A673 (cell line): Measurements from ENCODE around the gene MRPL28. TPM values are rescaled to one million over a fixed set of nuclear protein-coding genes. Genes with fewer than 3 reads are reported as not detected.
A peak's percentile ranks its signal among the peaks of the same experiment; 100 is the strongest.
"Not testable (repeated sequence)": the region's sequence is repeated elsewhere in the genome, so short reads cannot be mapped to it uniquely, and the experiment has no call there.

Experiments
- Bru-seq: library from RNA; stranded (reverse); fragments of 400-500 nt; gene quantifications from one replicate; lab custom pipeline; 2021; lab: Mats Ljungman, UMichigan
- BruChase-seq, 2 experiments: library from RNA; stranded (reverse); fragments of 400-500 nt; gene quantifications; one replicate each; lab custom pipeline; 2021; lab: Mats Ljungman, UMichigan
- BruUV-seq: library from RNA; stranded (reverse); fragments of 400-500 nt; replicated peaks from 2 replicates; lab custom pipeline; 2021; lab: Mats Ljungman, UMichigan
- CTCF ChIA-PET: fragments of 300-600 bp; sonication (Branson Sonifier 250); formaldehyde crosslinking; loops from one replicate; lab custom pipeline; 2022; ENCODE audit warnings: antibody characterized with exemption; lab: Charles Lee
- POLR2A ChIA-PET: fragments of 300-600 bp; sonication (Branson Sonifier 250); formaldehyde crosslinking; loops from one replicate; lab custom pipeline; 2022; ENCODE audit warnings: antibody characterized with exemption; ENCODE audit not compliant: low non-redundant PET; lab: Charles Lee
- DNase-seq: peaks from one replicate; pipeline ENCODE4 v3.0.0-alpha.2; 2015; ENCODE audit warnings: low spot score
- H3K27ac ChIP-seq: fragments of 200-600 bp; sonication (generic); 2 replicates; pipeline ENCODE4 v1.5.1; 2016; ENCODE audit warnings: mixed run types, low read depth, mild to moderate bottlenecking, mixed read lengths, antibody characterized with exemption, low read length; ENCODE audit not compliant: poor library complexity, severe bottlenecking
- H3K27me3 ChIP-seq: fragments of 200-600 bp; sonication (generic); replicated peaks from 2 replicates; pipeline ENCODE4 v1.6.1; 2017; ENCODE audit warnings: mixed run types, low read depth, mild to moderate bottlenecking, mixed read lengths, antibody characterized with exemption, low read length; ENCODE audit not compliant: insufficient read depth, poor library complexity
- H3K36me3 ChIP-seq: fragments of 200-600 bp; sonication (generic); 2 replicates; pipeline ENCODE4 v1.6.1; 2016; ENCODE audit warnings: mixed run types, mild to moderate bottlenecking, mixed read lengths, antibody characterized with exemption, low read length; ENCODE audit not compliant: insufficient read depth, poor library complexity, severe bottlenecking
- H3K4me1 ChIP-seq: fragments of 200-600 bp; sonication (generic); 2 replicates; pipeline ENCODE4 v1.6.1; 2017; ENCODE audit warnings: mixed run types, mild to moderate bottlenecking, mixed read lengths, antibody characterized with exemption, low read length; ENCODE audit not compliant: insufficient read depth, poor library complexity, severe bottlenecking
- H3K4me3 ChIP-seq: fragments of 200-600 bp; sonication (generic); 2 replicates; pipeline ENCODE4 v1.5.1; 2016; ENCODE audit warnings: low read depth, mixed run types, mild to moderate bottlenecking, mixed read lengths, low read length; ENCODE audit not compliant: poor library complexity, severe bottlenecking
- H3K9me3 ChIP-seq: fragments of 200-600 bp; sonication (generic); 2 replicates; pipeline ENCODE4 v1.6.1; 2016; ENCODE audit warnings: mixed run types, low read depth, mild to moderate bottlenecking, mixed read lengths, antibody characterized with exemption, low read length; ENCODE audit not compliant: poor library complexity, severe bottlenecking
- CTCF ChIP-seq: fragments of 300-800, 200-600 bp; sonication (generic); conservative IDR thresholded peaks from 2 replicates; pipeline ENCODE4 v1.5.1; 2017; ENCODE audit warnings: low read depth, mild to moderate bottlenecking, antibody characterized with exemption, low read length, moderate library complexity, mixed read lengths
- EZH2 ChIP-seq: fragments of 200-600 bp; sonication (generic); IDR thresholded peaks from 2 replicates; pipeline ENCODE4 v1.6.1; 2017; ENCODE audit warnings: borderline replicate concordance, low read depth, mild to moderate bottlenecking, mixed read lengths, antibody characterized with exemption, low read length; ENCODE audit not compliant: poor library complexity, severe bottlenecking
- intact Hi-C: fragments of 100-400 bp; cut with micrococcal nuclease; formaldehyde crosslinking; loops from one replicate; pipeline ENCODE4 v1.10.0; 2022; ENCODE audit not compliant: unreplicated experiment
- long read RNA-seq: library from polyadenylated mRNA; stranded (forward); transcript quantifications from one replicate; pipeline ENCODE4 v2.0.0, GENCODE V29; 2022
- total RNA-seq: library from RNA; stranded (reverse); gene quantifications from 2 replicates; pipeline ENCODE4 v1.2.3, GENCODE V29; 2021

MRPL28 gene
- total RNA-seq = 150 and 157 TPM in 2 replicates
- percentile 63 among the genes with signal in this experiment for Bru-seq, nascent RNA
- percentile 65 among the genes with signal in this experiment for BruChase-seq, experiment 1, labeled RNA remaining after a 2-hour chase
- percentile 81 among the genes with signal in this experiment for BruChase-seq, experiment 2, labeled RNA remaining after a 6-hour chase
- long read RNA-seq, transcript MRPL28-202 (6 exons, 865 nt) = minor isoform, 17 of 346 reads
- long read RNA-seq, transcript MRPL28-201 (6 exons, 1,098 nt) = major isoform, 203 of 346 reads
- long read RNA-seq, transcript MRPL28-210 (5 exons, 1,512 nt) = minor isoform, 5 of 346 reads
- long read RNA-seq, partial matches to known transcripts = 103 of 346 reads
- long read RNA-seq, other reads (novel, unspliced or antisense) = 18 of 346 reads

DNA sequence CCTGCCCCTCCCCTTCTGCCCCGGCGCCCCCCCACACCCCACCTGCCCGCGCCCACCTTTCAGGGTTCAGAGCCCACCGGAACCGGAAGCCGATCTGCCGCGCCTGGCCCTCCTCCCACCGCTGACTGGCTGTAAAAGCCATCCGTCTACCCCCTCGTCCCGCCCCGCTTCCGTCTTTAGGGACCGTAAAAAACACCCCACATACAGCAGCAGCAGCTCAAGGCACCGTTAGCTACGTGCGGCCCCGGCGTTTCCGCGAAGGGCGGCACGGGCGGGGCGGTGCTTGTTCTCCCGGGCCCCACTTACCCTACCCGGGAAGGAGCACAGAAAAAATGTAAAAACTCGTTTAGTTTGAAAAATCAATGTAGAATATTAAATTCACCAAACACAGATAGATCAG lies at the start of gene MRPL28:
TSS of gene MRPL28 (minus strand) at position 96 of the 400 bp plus-strand sequence. CDS start 320 bp downstream, outside the sequence.
- intact Hi-C loops = no loop called here
- H3K36me3 ChIP-seq = peaks cover 20% of the 10 kb centered on the region
- CTCF ChIA-PET = interaction anchor here (1.0 kb wide), 1 partner anchor 17 kb away, joined by 5 read pairs; no protein-coding TSS in a partner anchor
- no TSS peak for BruUV-seq
- H3K9me3 ChIP-seq = no peaks in the 10 kb centered on the region
- POLR2A ChIA-PET = no interaction called here
- DNase-seq = peak; percentile 97
- peak within 1 kb of the TSS; percentile 50 for H3K27ac ChIP-seq
- H3K27me3 ChIP-seq = no peaks in the 10 kb centered on the region
- TF ChIP-seq CTCF (no peak), EZH2 (no peak)
- H3K4me3 ChIP-seq = peak within 1 kb of the TSS; percentile 49
- H3K4me1 ChIP-seq = no peaks in the 10 kb centered on the region

DNA sequence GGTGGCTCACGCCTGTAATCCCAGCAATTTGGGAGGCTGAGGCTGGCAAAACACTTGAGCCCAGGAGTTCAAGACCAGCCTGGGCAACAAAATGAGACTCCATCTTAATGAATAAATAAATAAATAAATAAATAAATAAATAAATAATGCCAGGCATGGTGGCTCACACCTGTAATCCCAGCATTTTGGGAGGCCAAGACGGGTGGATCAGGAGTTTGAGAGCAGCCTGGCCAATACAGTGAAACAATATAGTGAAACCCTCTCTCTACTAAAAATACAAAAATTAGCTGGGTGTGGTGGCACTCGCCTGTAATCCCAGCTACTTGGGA lies 44.8 kb upstream of the MRPL28 start:
- BruUV-seq, H3K27ac ChIP-seq, H3K4me1 ChIP-seq, intact Hi-C loops, H3K9me3 ChIP-seq, H3K4me3 ChIP-seq, DNase-seq, CTCF ChIA-PET, POLR2A ChIA-PET, H3K36me3 ChIP-seq, H3K27me3 ChIP-seq: not testable (repeated sequence)

GRCh38 chr16:414395-415169 lies 44.2 kb upstream of the MRPL28 start:
- Histone ChIP-seq H3K4me3 (no peak overlapping the region), H3K36me3 (no peaks in the 10 kb centered on the region), H3K9me3 (no peaks in the 10 kb centered on the region), H3K27me3 (no peaks in the 10 kb centered on the region), H3K27ac (no peak overlapping the region), H3K4me1 (no peaks in the 10 kb centered on the region)
- no TSS peak for BruUV-seq
- TF ChIP-seq CTCF (no peak), EZH2 (no peak)
- DNase-seq = no peak
- intact Hi-C loops = no loop called here
- ChIA-PET CTCF (no interaction called here), POLR2A (no interaction called here)
